PC-3 (cell line): ENCODE data around the gene INS. TPM values are rescaled to one million over a fixed set of nuclear protein-coding genes. Genes with fewer than 3 reads are reported as not detected.

Experiments
- ATAC-seq: fragments of 200-7000 bp; cut with Tn5 transposase; 2 replicates; pipeline ENCODE4 v1.9.1; 2020; ENCODE audit warnings: mild to moderate bottlenecking, moderate library complexity
- BruUV-seq: library from RNA; stranded (reverse); fragments of 400-500 nt; replicated peaks from 2 replicates; lab custom pipeline; 2021; lab: Mats Ljungman, UMichigan
- CTCF ChIA-PET: fragments of 300-600 bp; sonication (Branson Sonifier 250); formaldehyde crosslinking; loops from one replicate; lab custom pipeline; 2022; ENCODE audit warnings: antibody characterized with exemption; lab: Charles Lee
- POLR2A ChIA-PET: fragments of 300-600 bp; sonication (Branson Sonifier 250); formaldehyde crosslinking; loops from one replicate; lab custom pipeline; 2022; ENCODE audit warnings: antibody characterized with exemption; ENCODE audit not compliant: unreplicated experiment; lab: Charles Lee
- DNase-seq: peaks from one replicate; pipeline ENCODE4 v3.0.0-alpha.2; 2015
- H2AFZ ChIP-seq: fragments of 300-600 bp; sonication (generic); 2 replicates; pipeline ENCODE4 v1.6.0; 2016; ENCODE audit warnings: antibody characterized with exemption, low read length
- H3F3A ChIP-seq: fragments of 300-600 bp; sonication (generic); one replicate; pipeline ENCODE4 v1.6.0; 2017; ENCODE audit warnings: antibody characterized with exemption, low read length, control low read depth, mild to moderate bottlenecking; ENCODE audit not compliant: unreplicated experiment
- H3K27ac ChIP-seq: fragments of 300-600 bp; sonication (generic); 2 replicates; pipeline ENCODE4 v1.5.1; 2016; ENCODE audit warnings: mild to moderate bottlenecking, low read length
- H3K27me3 ChIP-seq: fragments of 300-600 bp; sonication (generic); 2 replicates; pipeline ENCODE4 v1.6.1; 2016; ENCODE audit warnings: low read length, mixed read lengths
- H3K36me3 ChIP-seq: fragments of 300-600 bp; sonication (generic); 2 replicates; pipeline ENCODE4 v1.6.1; 2016; ENCODE audit warnings: low read depth, mixed run types, low read length, mixed read lengths
- H3K4me1 ChIP-seq: fragments of 300-600 bp; sonication (generic); 2 replicates; pipeline ENCODE4 v1.5.1; 2016; ENCODE audit warnings: low read length; ENCODE audit not compliant: insufficient read depth
- H3K4me2 ChIP-seq: fragments of 300-600 bp; sonication (generic); 2 replicates; pipeline ENCODE4 v1.6.0; 2016; ENCODE audit warnings: low read length
- H3K4me3 ChIP-seq: fragments of 300-600 bp; sonication (generic); 2 replicates; pipeline ENCODE4 v1.5.1; 2016; ENCODE audit warnings: mild to moderate bottlenecking, low read length, mixed read lengths
- H3K79me2 ChIP-seq: fragments of 300-600 bp; sonication (generic); 2 replicates; pipeline ENCODE4 v1.6.1; 2017; ENCODE audit warnings: low read length, mixed read lengths
- H3K9ac ChIP-seq: fragments of 300-600 bp; sonication (generic); 2 replicates; pipeline ENCODE4 v1.6.0; 2016; ENCODE audit warnings: mild to moderate bottlenecking, low read length
- H3K9me2 ChIP-seq: fragments of 300-600 bp; sonication (generic); replicated peaks from 2 replicates; pipeline ENCODE4 v1.6.1; 2016; ENCODE audit warnings: mixed run types, low read length, mixed read lengths
- H3K9me3 ChIP-seq: fragments of 300-600 bp; sonication (generic); 2 replicates; pipeline ENCODE4 v1.6.1; 2016; ENCODE audit warnings: low read length, mixed read lengths
- H4K20me1 ChIP-seq: fragments of 300-600 bp; sonication (generic); 2 replicates; pipeline ENCODE4 v1.6.1; 2016; ENCODE audit warnings: low read length, mixed read lengths
- EZH2 ChIP-seq: fragments of 300-600 bp; sonication (generic); IDR thresholded peaks from one replicate; pipeline ENCODE4 v1.6.1; 2017; ENCODE audit warnings: antibody characterized with exemption, mild to moderate bottlenecking, low read length; ENCODE audit not compliant: unreplicated experiment
- EZH2phosphoT487 ChIP-seq: fragments of 300-600 bp; sonication (generic); IDR thresholded peaks from 2 replicates; pipeline ENCODE4 v1.6.1; 2018; ENCODE audit warnings: mild to moderate bottlenecking, antibody characterized with exemption, low read length, borderline replicate concordance
- intact Hi-C: fragments of 100-400 bp; cut with micrococcal nuclease; formaldehyde crosslinking; loops from 2 replicates; pipeline ENCODE4 v1.9.0; 2023
- total RNA-seq: library from RNA; depleted of rRNA; stranded (reverse); fragments of >200 nt; gene quantifications from 2 replicates; pipeline ENCODE4 v1.2.3, GENCODE V29; 2014
- TF ChIP-seq, protein P1 (sequence below): fragments of 300-600 bp; sonication (generic); conservative IDR thresholded peaks from 2 replicates; pipeline ENCODE4 v1.5.1; 2017; ENCODE audit warnings: antibody characterized with exemption, low read depth, mild to moderate bottlenecking, low read length

Gene INS
- total RNA-seq, 1 experiment from 2014 or later, result not detected

DNA sequence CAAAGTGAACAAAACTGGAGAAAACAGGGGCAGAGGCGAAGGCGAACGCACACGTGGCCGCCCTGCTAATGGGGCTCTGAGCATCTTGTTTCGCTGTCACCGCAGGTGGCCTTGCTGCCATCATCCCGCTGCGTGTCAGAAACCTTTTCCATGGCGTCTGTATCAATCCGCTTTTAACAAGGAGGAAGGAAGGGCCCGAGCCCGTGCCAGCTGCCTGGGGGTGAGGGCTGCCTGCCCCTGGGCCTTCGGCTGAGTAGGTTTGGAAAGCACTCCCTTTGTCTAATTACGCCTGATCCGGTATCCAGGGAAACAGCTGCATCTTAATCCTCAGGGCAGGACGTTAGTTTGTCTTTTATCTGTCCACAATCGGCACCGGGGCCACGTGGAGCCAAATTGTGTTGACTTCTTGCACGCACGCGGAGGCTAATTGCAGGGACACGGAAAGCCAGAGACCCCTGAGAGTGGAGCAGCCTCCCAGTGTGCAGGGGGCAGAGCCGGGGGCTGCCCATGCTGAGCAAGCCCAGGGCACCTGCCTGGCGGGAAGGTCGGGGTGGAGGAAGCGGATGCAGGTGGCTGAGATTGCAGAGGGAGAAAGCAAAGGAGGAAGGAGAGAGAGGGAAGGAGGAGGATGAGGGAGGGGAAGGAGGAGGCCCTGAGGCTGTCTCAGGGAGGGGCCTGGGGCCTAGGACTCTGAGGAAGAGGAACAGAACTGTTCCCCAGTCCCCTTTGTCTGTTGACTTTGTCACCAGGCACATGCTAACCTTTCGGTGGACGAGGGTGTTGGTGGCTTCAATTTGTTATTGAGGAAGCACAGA is 29.9 kb upstream of the INS start:
- H4K20me1 ChIP-seq, result no peaks in the 10 kb centered on the region
- H3K27ac ChIP-seq, result no peak overlapping the region
- intact Hi-C loops, result no loop called here
- BruUV-seq, result no TSS peak
- no peak overlapping the region for H3K9ac ChIP-seq
- no peak overlapping the region for H3K4me3 ChIP-seq
- ATAC-seq (no peak), DNase-seq (no peak)
- ChIA-PET CTCF (no interaction called here), POLR2A (no interaction called here)
- H3F3A ChIP-seq, result no peaks in the 10 kb centered on the region
- TF ChIP-seq, protein P1, sequence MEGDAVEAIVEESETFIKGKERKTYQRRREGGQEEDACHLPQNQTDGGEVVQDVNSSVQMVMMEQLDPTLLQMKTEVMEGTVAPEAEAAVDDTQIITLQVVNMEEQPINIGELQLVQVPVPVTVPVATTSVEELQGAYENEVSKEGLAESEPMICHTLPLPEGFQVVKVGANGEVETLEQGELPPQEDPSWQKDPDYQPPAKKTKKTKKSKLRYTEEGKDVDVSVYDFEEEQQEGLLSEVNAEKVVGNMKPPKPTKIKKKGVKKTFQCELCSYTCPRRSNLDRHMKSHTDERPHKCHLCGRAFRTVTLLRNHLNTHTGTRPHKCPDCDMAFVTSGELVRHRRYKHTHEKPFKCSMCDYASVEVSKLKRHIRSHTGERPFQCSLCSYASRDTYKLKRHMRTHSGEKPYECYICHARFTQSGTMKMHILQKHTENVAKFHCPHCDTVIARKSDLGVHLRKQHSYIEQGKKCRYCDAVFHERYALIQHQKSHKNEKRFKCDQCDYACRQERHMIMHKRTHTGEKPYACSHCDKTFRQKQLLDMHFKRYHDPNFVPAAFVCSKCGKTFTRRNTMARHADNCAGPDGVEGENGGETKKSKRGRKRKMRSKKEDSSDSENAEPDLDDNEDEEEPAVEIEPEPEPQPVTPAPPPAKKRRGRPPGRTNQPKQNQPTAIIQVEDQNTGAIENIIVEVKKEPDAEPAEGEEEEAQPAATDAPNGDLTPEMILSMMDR, result no peak
- TF ChIP-seq EZH2 (no peak), EZH2phosphoT487 (no peak)
- H3K9me2 ChIP-seq, result no peaks in the 10 kb centered on the region
- no peak overlapping the region for H3K4me2 ChIP-seq
- H3K4me1 ChIP-seq, result peaks cover 4% of the 10 kb centered on the region; the same call in 1 of the 2 replicates
- no peaks in the 10 kb centered on the region for H3K79me2 ChIP-seq
- H2AFZ ChIP-seq, result no peak overlapping the region
- no peaks in the 10 kb centered on the region for H3K9me3 ChIP-seq
- no peaks in the 10 kb centered on the region for H3K36me3 ChIP-seq
- no peaks in the 10 kb centered on the region for H3K27me3 ChIP-seq

DNA sequence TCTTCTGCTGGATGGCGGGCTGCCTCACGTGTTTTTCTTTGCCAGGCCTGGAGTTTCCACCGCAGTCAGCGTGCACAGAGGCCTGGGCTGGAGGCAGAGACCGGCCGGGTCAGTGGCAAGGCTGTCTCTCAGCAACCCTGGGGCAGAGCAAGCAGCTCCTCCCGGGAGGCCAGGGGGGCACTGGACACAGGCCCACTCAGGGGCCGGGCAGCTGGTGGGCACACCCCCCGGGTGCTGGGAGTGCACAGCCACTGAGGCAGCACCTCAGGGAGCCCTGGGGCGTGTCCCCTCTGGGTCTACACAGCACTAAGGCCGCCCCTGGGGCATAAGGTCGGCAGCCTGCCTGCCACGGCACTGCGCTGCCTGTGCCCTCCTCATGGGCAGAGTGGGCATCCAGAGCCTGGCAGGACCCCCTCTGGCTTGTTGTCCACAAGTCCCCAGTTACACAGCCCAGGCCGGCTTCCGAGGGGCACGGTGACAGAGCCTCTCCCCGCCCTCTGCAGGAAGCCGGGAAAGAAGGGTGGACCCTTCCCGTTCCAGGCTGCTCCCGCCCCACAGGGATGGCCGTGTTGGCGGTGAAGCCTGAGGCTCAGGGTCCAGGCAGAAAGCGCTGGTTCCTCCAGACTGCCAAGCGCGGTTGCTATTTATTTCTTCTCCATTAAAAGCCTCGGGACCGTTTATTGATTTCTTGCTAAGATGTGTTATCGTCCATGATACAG is 29.1 kb upstream of the INS start:
- H2AFZ ChIP-seq, result no peak overlapping the region
- H3K9me2 ChIP-seq, result no peaks in the 10 kb centered on the region
- POLR2A ChIA-PET, result no interaction called here
- H3K36me3 ChIP-seq, result no peaks in the 10 kb centered on the region
- CTCF ChIA-PET, result no interaction called here
- no peak overlapping the region for H3K4me3 ChIP-seq
- no peaks in the 10 kb centered on the region for H4K20me1 ChIP-seq
- H3K4me1 ChIP-seq, result peaks cover 4% of the 10 kb centered on the region; the same call in 1 of the 2 replicates
- H3K9me3 ChIP-seq, result no peaks in the 10 kb centered on the region
- DNase-seq (no peak), ATAC-seq (no peak)
- H3K27me3 ChIP-seq, result no peaks in the 10 kb centered on the region
- H3K9ac ChIP-seq, result no peak overlapping the region
- H3K4me2 ChIP-seq, result no peak overlapping the region
- TF ChIP-seq EZH2 (no peak), EZH2phosphoT487 (no peak)
- TF ChIP-seq, protein P1, result no peak
- no peaks in the 10 kb centered on the region for H3F3A ChIP-seq
- BruUV-seq, result no TSS peak
- H3K79me2 ChIP-seq, result no peaks in the 10 kb centered on the region
- intact Hi-C loops, result no loop called here
- no peak overlapping the region for H3K27ac ChIP-seq

DNA sequence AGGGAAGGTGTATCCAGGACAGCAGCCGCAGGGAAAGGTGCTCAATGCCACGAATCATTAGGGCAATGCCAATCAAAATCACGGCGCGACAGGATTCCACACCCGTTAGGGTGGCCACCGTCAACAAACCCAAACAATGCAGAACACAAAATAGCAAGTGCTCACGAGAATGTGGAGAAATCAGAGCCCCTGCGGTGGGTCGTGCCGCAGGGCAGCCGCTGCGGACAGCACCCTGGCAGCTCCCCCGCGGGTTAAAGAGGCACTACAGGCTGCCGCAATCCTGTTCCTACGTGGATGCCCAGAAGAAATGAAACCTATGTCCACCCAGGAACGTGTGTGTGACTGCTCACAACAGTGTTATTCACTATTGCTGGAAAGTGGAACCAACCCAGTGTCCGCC is 27.7 kb upstream of the INS start:
- CTCF ChIA-PET, result no interaction called here
- TF ChIP-seq, protein P1, result no peak
- TF ChIP-seq EZH2 (no peak), EZH2phosphoT487 (no peak)
- Histone ChIP-seq H2AFZ (no peak overlapping the region), H3K79me2 (no peaks in the 10 kb centered on the region), H3K27ac (no peak overlapping the region), H3K27me3 (no peaks in the 10 kb centered on the region), H3F3A (no peaks in the 10 kb centered on the region), H3K9me3 (no peaks in the 10 kb centered on the region), H3K4me3 (no peak overlapping the region), H3K9ac (no peak overlapping the region), H3K36me3 (no peaks in the 10 kb centered on the region), H3K4me2 (no peak overlapping the region), H3K9me2 (no peaks in the 10 kb centered on the region), H3K4me1 (no peaks in the 10 kb centered on the region), H4K20me1 (no peaks in the 10 kb centered on the region)
- POLR2A ChIA-PET, result no interaction called here
- BruUV-seq, result no TSS peak
- DNase-seq, result no peak
- ATAC-seq, result no peak
- intact Hi-C loops, result no loop called here
